Measurements from ENCODE around the gene CHP1.
"Not testable (repeated sequence)": the region's sequence is repeated elsewhere in the genome, so short reads cannot be mapped to it uniquely, and the experiment has no call there.

DNA sequence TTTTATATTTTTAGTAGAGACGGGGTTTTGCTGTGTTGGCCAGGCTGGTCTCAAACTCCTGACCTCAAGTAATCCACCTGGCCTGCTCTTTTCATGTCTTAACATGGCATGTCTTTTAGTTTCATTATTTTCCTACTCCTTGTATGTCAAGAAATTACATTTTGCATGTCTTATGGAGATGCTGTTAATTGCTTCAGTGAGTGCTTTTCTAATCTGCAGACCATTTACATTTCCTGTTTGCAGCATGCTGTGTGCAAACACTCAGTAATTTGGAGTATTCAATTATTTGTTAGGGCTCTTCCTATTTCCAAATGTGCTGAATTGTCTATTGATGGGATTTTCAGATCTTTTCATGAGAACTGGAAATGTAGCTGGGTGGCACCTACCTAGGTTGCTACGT, 70.1 kb downstream of the CHP1 start:
- TF ChIP-seq, protein P1, sequence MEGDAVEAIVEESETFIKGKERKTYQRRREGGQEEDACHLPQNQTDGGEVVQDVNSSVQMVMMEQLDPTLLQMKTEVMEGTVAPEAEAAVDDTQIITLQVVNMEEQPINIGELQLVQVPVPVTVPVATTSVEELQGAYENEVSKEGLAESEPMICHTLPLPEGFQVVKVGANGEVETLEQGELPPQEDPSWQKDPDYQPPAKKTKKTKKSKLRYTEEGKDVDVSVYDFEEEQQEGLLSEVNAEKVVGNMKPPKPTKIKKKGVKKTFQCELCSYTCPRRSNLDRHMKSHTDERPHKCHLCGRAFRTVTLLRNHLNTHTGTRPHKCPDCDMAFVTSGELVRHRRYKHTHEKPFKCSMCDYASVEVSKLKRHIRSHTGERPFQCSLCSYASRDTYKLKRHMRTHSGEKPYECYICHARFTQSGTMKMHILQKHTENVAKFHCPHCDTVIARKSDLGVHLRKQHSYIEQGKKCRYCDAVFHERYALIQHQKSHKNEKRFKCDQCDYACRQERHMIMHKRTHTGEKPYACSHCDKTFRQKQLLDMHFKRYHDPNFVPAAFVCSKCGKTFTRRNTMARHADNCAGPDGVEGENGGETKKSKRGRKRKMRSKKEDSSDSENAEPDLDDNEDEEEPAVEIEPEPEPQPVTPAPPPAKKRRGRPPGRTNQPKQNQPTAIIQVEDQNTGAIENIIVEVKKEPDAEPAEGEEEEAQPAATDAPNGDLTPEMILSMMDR (IDR thresholded peaks at IDR 0.05) = not testable (repeated sequence)
- TF ChIP-seq POLR2A (IDR thresholded peaks at IDR 0.05) = not testable (repeated sequence)

Measured in body of pancreas (tissue), 4 donors.